A549 (cell line): Measurements from ENCODE around the gene TLE1.

Experiments
- CBX2 ChIP-seq: fragments of 200-600 bp; sonication (generic); IDR thresholded peaks from 2 replicates; pipeline ENCODE4 v1.6.1; 2016; ENCODE audit warnings: low read depth, mild to moderate bottlenecking, borderline replicate concordance
- CEBPB ChIP-seq, 2 experiments: fragments of >200 bp in 1 of 2; sonication (Bioruptor Twin) in 1 of 2; formaldehyde crosslinking in 1 of 2; IDR thresholded peaks; 2 replicates each; pipeline ENCODE4 v1.6.1; 2012 to 2016
- CTCF ChIP-seq: fragments of >200 bp; sonication (Bioruptor Twin); formaldehyde crosslinking; IDR thresholded peaks from 3 replicates; pipeline ENCODE4 v1.5.1; 2016
- ELK1 ChIP-seq: fragments of 150-350 bp; IDR thresholded peaks from 2 replicates; pipeline ENCODE4 v1.6.1; 2014; ENCODE audit warnings: low read depth, mild to moderate bottlenecking, low read length
- FOSB ChIP-seq: fragments of 250-450 bp; sonication (Bioruptor Pico); IDR thresholded peaks from 2 replicates; pipeline ENCODE4 v1.5.0; 2020; ENCODE audit warnings: mild to moderate bottlenecking, moderate library complexity
- FOSL2 ChIP-seq, 2 experiments: fragments of 450-650 bp in 1 of 2; fragments of >200 bp in 1 of 2; sonication (Bioruptor Twin) in 1 of 2; formaldehyde crosslinking; IDR thresholded peaks; 2 replicates each; pipeline versions ENCODE4 v1.5.0 to v1.6.1; 2016 to 2020; ENCODE audit warnings: mild to moderate bottlenecking in 1 of 2, moderate library complexity in 1 of 2
- JUNB ChIP-seq: fragments of >200 bp; sonication (Bioruptor Twin); formaldehyde crosslinking; IDR thresholded peaks from 2 replicates; pipeline ENCODE4 v1.6.1; 2016
- NR3C1 ChIP-seq: fragments of >200 bp; sonication (Bioruptor Twin); formaldehyde crosslinking; IDR thresholded peaks from 3 replicates; pipeline ENCODE4 v1.6.1; 2017
- PBX3 ChIP-seq: IDR thresholded peaks from 2 replicates; pipeline ENCODE4 v1.6.1; 2012
- POLR2A ChIP-seq: IDR thresholded peaks from 2 replicates; pipeline ENCODE4 v1.6.1; 2012; ENCODE audit warnings: mild to moderate bottlenecking, low read length
- POLR2AphosphoS2 ChIP-seq: conservative IDR thresholded peaks from 2 replicates; pipeline ENCODE4 v1.6.1; 2012; ENCODE audit warnings: low read length, improper control_type of control experiment, inconsistent platforms
- RAD21 ChIP-seq, 2 experiments: fragments of >200 bp in 1 of 2; sonication (Bioruptor Twin) in 1 of 2; formaldehyde crosslinking in 1 of 2; IDR thresholded peaks in 1 of 2; conservative IDR thresholded peaks in 1 of 2; 2 replicates in 1 of 2; 3 replicates in 1 of 2; pipeline ENCODE4 v1.6.1; 2012 to 2018; ENCODE audit warnings: inconsistent platforms in 1 of 2
- SMC3 ChIP-seq: fragments of >200 bp; sonication (Bioruptor Twin); formaldehyde crosslinking; IDR thresholded peaks from 3 replicates; pipeline ENCODE4 v1.6.1; 2018; ENCODE audit warnings: inconsistent platforms
- TP53 ChIP-seq: fragments of 250-450 bp; sonication (Bioruptor Pico); IDR thresholded peaks from 2 replicates; pipeline ENCODE4 v1.5.0; 2021; ENCODE audit warnings: mild to moderate bottlenecking, moderate library complexity

- TF ChIP-seq CTCF (no peak), JUNB (no peak), TP53 (CRISPR knock-in tag) (no peak), POLR2AphosphoS2 (no peak), FOSB (no peak), NR3C1 (no peak), POLR2A (no peak), SMC3 (no peak), CEBPB (IDR thresholded peaks at IDR 0.05) (no peak), FOSL2 (IDR thresholded peaks at IDR 0.05) (no peak), FOSL2 (CRISPR knock-in tag; IDR thresholded peaks at IDR 0.05) (no peak), RAD21 (conservative IDR thresholded peaks at IDR 0.05 in 1 of 2, IDR thresholded peaks at IDR 0.05 in 1 of 2) (no peak), PBX3 (no peak), CBX2 (no peak), ELK1 (no peak)
Measured at GRCh38 chr9:81539317-81539716, 150.0 kb downstream of the TLE1 start.
